Astrocyte (in vitro differentiated cells and primary cell): ENCODE results near the gene SMDT1. TPM values are rescaled to one million over a fixed set of nuclear protein-coding genes. Genes with fewer than 3 reads are reported as not detected.

Source experiments
- DNase-seq: peaks from one replicate; pipeline ENCODE4 v3.0.0-alpha.2; 2010; ENCODE audit warnings: low read depth
- FAIRE-seq: peaks from 2 replicates; lab custom pipeline; 2011; peaks lifted over from hg19 to GRCh38; lab: Jason Lieb, UNC
- H2AFZ ChIP-seq: 2 replicates; pipeline ENCODE4 v1.6.0; 2012; ENCODE audit warnings: low read depth, low read length, inconsistent platforms
- H3K27ac ChIP-seq: 2 replicates; pipeline ENCODE4 v1.5.1; 2011; ENCODE audit warnings: low read depth, low read length, inconsistent platforms
- H3K27me3 ChIP-seq: 2 replicates; pipeline ENCODE4 v1.6.0; 2011; ENCODE audit warnings: low read length, inconsistent platforms; ENCODE audit not compliant: insufficient read depth
- H3K36me3 ChIP-seq: 2 replicates; pipeline ENCODE4 v1.5.1; 2011; ENCODE audit warnings: low read length, inconsistent platforms; ENCODE audit not compliant: insufficient read depth
- H3K4me1 ChIP-seq: 2 replicates; pipeline ENCODE4 v1.5.1; 2011; ENCODE audit warnings: low read length, inconsistent platforms; ENCODE audit not compliant: insufficient read depth
- H3K4me2 ChIP-seq: 2 replicates; pipeline ENCODE4 v1.6.0; 2012; ENCODE audit warnings: low read length, inconsistent platforms
- H3K4me3 ChIP-seq: 2 replicates; pipeline ENCODE4 v1.5.1; 2011; ENCODE audit warnings: low read depth, mild to moderate bottlenecking, low read length, inconsistent platforms; ENCODE audit not compliant: insufficient read depth
- H3K79me2 ChIP-seq: 2 replicates; pipeline ENCODE4 v1.6.0; 2012; ENCODE audit warnings: mild to moderate bottlenecking, low read length, inconsistent platforms; ENCODE audit not compliant: insufficient read depth
- H3K9ac ChIP-seq: 2 replicates; pipeline ENCODE4 v1.6.0; 2012; ENCODE audit warnings: mild to moderate bottlenecking, low read length, inconsistent platforms
- H3K9me3 ChIP-seq: 2 replicates; pipeline ENCODE4 v1.5.1; 2012; ENCODE audit warnings: low read depth, mild to moderate bottlenecking, low read length, inconsistent platforms; ENCODE audit not compliant: insufficient read depth
- H4K20me1 ChIP-seq: 2 replicates; pipeline ENCODE4 v1.6.0; 2012; ENCODE audit warnings: low read length, inconsistent platforms; ENCODE audit not compliant: insufficient read depth
- H3K27ac Mint-ChIP-seq: one replicate; pipeline ENCODE4 v1.8.0; 2021; ENCODE audit warnings: mild to moderate bottlenecking, mixed read lengths; ENCODE audit not compliant: unreplicated experiment
- H3K27me3 Mint-ChIP-seq: one replicate; pipeline ENCODE4 v1.8.0; 2021; ENCODE audit warnings: low read depth, mixed read lengths; ENCODE audit not compliant: unreplicated experiment
- H3K36me3 Mint-ChIP-seq: one replicate; pipeline ENCODE4 v1.8.0; 2021; ENCODE audit warnings: low read depth, mixed read lengths; ENCODE audit not compliant: unreplicated experiment
- H3K4me1 Mint-ChIP-seq: one replicate; pipeline ENCODE4 v1.8.0; 2021; ENCODE audit warnings: low read depth, mixed read lengths; ENCODE audit not compliant: unreplicated experiment
- H3K4me3 Mint-ChIP-seq: one replicate; pipeline ENCODE4 v1.8.0; 2021; ENCODE audit warnings: mild to moderate bottlenecking, moderate library complexity, mixed read lengths; ENCODE audit not compliant: unreplicated experiment
- H3K9me3 Mint-ChIP-seq: one replicate; pipeline ENCODE4 v1.8.0; 2021; ENCODE audit warnings: mild to moderate bottlenecking, mixed read lengths; ENCODE audit not compliant: unreplicated experiment
- CTCF ChIP-seq: IDR thresholded peaks from 2 replicates; pipeline ENCODE4 v1.5.1; 2011; ENCODE audit warnings: low read depth, mild to moderate bottlenecking, inconsistent platforms, low read length, moderate library complexity; ENCODE audit not compliant: insufficient read depth
- EZH2 ChIP-seq: IDR thresholded peaks from 2 replicates; pipeline ENCODE4 v1.6.1; 2012; ENCODE audit warnings: mild to moderate bottlenecking, low read length, inconsistent platforms; ENCODE audit not compliant: insufficient read depth
- total RNA-seq: library from RNA; stranded (reverse); gene quantifications from 2 replicates; pipeline ENCODE4 v1.2.1, GENCODE V29; 2021

Gene SMDT1
- total RNA-seq, 1 donor from 2014 or later = 31.1 TPM

GRCh38 chr22:42083119-42083518, 3.6 kb downstream of the SMDT1 start:
- no peak overlapping the region for H3K27ac ChIP-seq
- Mint-ChIP-seq H3K27me3 (no peaks in the 10 kb centered on the region), H3K9me3 (no peaks in the 10 kb centered on the region), H3K4me1 (no peaks in the 10 kb centered on the region), H3K4me3 (no peak overlapping the region), H3K27ac (no peak overlapping the region), H3K36me3 (peaks cover 11% of the 10 kb centered on the region)
- no peak for FAIRE-seq
- peaks cover 16% of the 10 kb centered on the region for H4K20me1 ChIP-seq
- H3K9me3 ChIP-seq = no peaks in the 10 kb centered on the region
- peaks cover 15% of the 10 kb centered on the region for H3K4me1 ChIP-seq
- no peak overlapping the region for H3K4me2 ChIP-seq
- no peak for TF ChIP-seq EZH2
- TF ChIP-seq CTCF = no peak
- H3K27me3 ChIP-seq = no peaks in the 10 kb centered on the region
- no peak overlapping the region for H3K9ac ChIP-seq
- H2AFZ ChIP-seq = no peak overlapping the region
- DNase-seq = no peak
- peaks cover 33% of the 10 kb centered on the region for H3K79me2 ChIP-seq
- H3K4me3 ChIP-seq = no peak overlapping the region
- H3K36me3 ChIP-seq = peaks cover 21% of the 10 kb centered on the region

GRCh38 chr22:42084874-42085273, 5.4 kb downstream of the SMDT1 start:
- Mint-ChIP-seq H3K36me3 (peaks cover 19% of the 10 kb centered on the region), H3K27me3 (no peaks in the 10 kb centered on the region), H3K27ac (no peak overlapping the region), H3K4me3 (no peak overlapping the region), H3K9me3 (peaks cover 5% of the 10 kb centered on the region), H3K4me1 (no peaks in the 10 kb centered on the region)
- DNase-seq (no peak), FAIRE-seq (no peak)
- Histone ChIP-seq H3K4me2 (no peak overlapping the region), H4K20me1 (peaks cover 28% of the 10 kb centered on the region), H3K79me2 (peaks cover 50% of the 10 kb centered on the region), H3K4me3 (no peak overlapping the region), H3K9me3 (no peaks in the 10 kb centered on the region), H2AFZ (no peak overlapping the region), H3K4me1 (peaks cover 7% of the 10 kb centered on the region), H3K27me3 (no peaks in the 10 kb centered on the region), H3K9ac (no peak overlapping the region), H3K27ac (no peak overlapping the region), H3K36me3 (peaks cover 21% of the 10 kb centered on the region)
- TF ChIP-seq CTCF (no peak), EZH2 (no peak)

- peaks cover 6% of the 10 kb centered on the region for H3K9me3 Mint-ChIP-seq
- Histone ChIP-seq H3K4me1 (no peaks in the 10 kb centered on the region), H3K9me3 (no peaks in the 10 kb centered on the region), H3K79me2 (peaks cover 48% of the 10 kb centered on the region), H3K4me3 (no peak overlapping the region), H3K4me2 (no peak overlapping the region), H3K27me3 (no peaks in the 10 kb centered on the region), H3K36me3 (peaks cover 21% of the 10 kb centered on the region), H4K20me1 (peaks cover 28% of the 10 kb centered on the region), H3K9ac (no peak overlapping the region), H3K27ac (no peak overlapping the region), H2AFZ (no peak overlapping the region)
- H3K27me3 Mint-ChIP-seq = no peaks in the 10 kb centered on the region
- H3K4me3 Mint-ChIP-seq = no peak overlapping the region
- FAIRE-seq = peak; percentile 32
- no peak overlapping the region for H3K27ac Mint-ChIP-seq
- peaks cover 22% of the 10 kb centered on the region for H3K36me3 Mint-ChIP-seq
- no peaks in the 10 kb centered on the region for H3K4me1 Mint-ChIP-seq
- no peak for TF ChIP-seq CTCF
- TF ChIP-seq EZH2 = no peak
- DNase-seq = no peak
These were observed 6.6 kb downstream of the SMDT1 start for GRCh38 chr22:42086051-42086450.
